ENCODE measurements around the gene EHHADH. TPM values are rescaled to one million over a fixed set of nuclear protein-coding genes. Genes with fewer than 3 reads are reported as not detected.

Gene EHHADH
- total and polyA plus RNA-seq, 2 of the 13 experiments (the other 11 are each of a cell fraction or from before 2014, with no cell fraction given): 14.5 to 38.9 TPM

- TF ChIP-seq KIAA2018 (CRISPR knock-in tag; IDR thresholded peaks at IDR 0.05; ENCODE audit: borderline replicate concordance): no peak
- TF ChIP-seq MYPOP (CRISPR knock-in tag; IDR thresholded peaks at IDR 0.05): peak; percentile 84; the same call in 1 of the 2 replicates
- 0 out of 2 replicates have a peak, but pooled peaks have one; percentile 51 for TF ChIP-seq KMT2B (CRISPR knock-in tag; IDR thresholded peaks at IDR 0.05)
- TF ChIP-seq ASH2L (IDR thresholded peaks at IDR 0.05; ENCODE audit: insufficient read length, low read depth, low read length): peak; percentile 41
- TF ChIP-seq PRDM15 (CRISPR knock-in tag; IDR thresholded peaks at IDR 0.05): no peak
- peak; percentile 21; the same call in 1 of the 2 replicates for TF ChIP-seq ZNF335 (CRISPR knock-in tag; IDR thresholded peaks at IDR 0.05)
- no peak; the same call in 1 of the 2 replicates for TF ChIP-seq GMEB1 (CRISPR knock-in tag; IDR thresholded peaks at IDR 0.05; ENCODE audit: borderline replicate concordance)
- no peak for TF ChIP-seq ZNF281 (CRISPR knock-in tag; IDR thresholded peaks at IDR 0.05; ENCODE audit: borderline replicate concordance)
Measured at GRCh38 chr3:185253645-185254410, at the start of gene EHHADH (continued).
